ENCODE results near the gene BBX. TPM values are rescaled to one million over a fixed set of nuclear protein-coding genes. Genes with fewer than 3 reads are reported as not detected.

BBX gene
- total RNA-seq, 1 experiment from 2014 or later = 45.0 TPM

- ChIA-PET POLR2A (no interaction called here), CTCF (no interaction called here)
- TF ChIP-seq PRRX2 (CRISPR knock-in tag; IDR thresholded peaks at IDR 0.05) (no peak), GTF2I (CRISPR knock-in tag; conservative IDR thresholded peaks at IDR 0.05) (no peak), ZNF416 (CRISPR knock-in tag; IDR thresholded peaks at IDR 0.05) (no peak), ZSCAN18 (CRISPR knock-in tag; IDR thresholded peaks at IDR 0.05) (no peak), NFYB (CRISPR knock-in tag; conservative IDR thresholded peaks at IDR 0.05; ENCODE audit: low read depth) (no peak), SP1 (CRISPR knock-in tag; conservative IDR thresholded peaks at IDR 0.05) (no peak), ZNF512 (CRISPR knock-in tag; IDR thresholded peaks at IDR 0.05; ENCODE audit: borderline replicate concordance) (no peak), ZNF425 (CRISPR knock-in tag; conservative IDR thresholded peaks at IDR 0.05) (no peak), CREB1 (CRISPR knock-in tag; IDR thresholded peaks at IDR 0.05) (no peak), TEAD4 (CRISPR knock-in tag; IDR thresholded peaks at IDR 0.05) (no peak), CDX4 (CRISPR knock-in tag; IDR thresholded peaks at IDR 0.05; ENCODE audit: borderline replicate concordance) (no peak), AFF4 (CRISPR knock-in tag; IDR thresholded peaks at IDR 0.05; ENCODE audit: borderline replicate concordance) (no peak), NR2C2 (CRISPR knock-in tag; IDR thresholded peaks at IDR 0.05) (no peak)
- H3K27ac Mint-ChIP-seq = peak overlapping the region; percentile 25; the same call in 1 of the 2 replicates
- no peaks in the 10 kb centered on the region for H3K9me3 Mint-ChIP-seq
- ATAC-seq (no peak), DNase-seq (ENCODE audit: low spot score) (no peak)
- no peaks in the 10 kb centered on the region for H3K27me3 Mint-ChIP-seq (ENCODE audit: low read depth)
- H3K4me3 Mint-ChIP-seq = no peak overlapping the region
- H3K36me3 Mint-ChIP-seq = no peaks in the 10 kb centered on the region; the same call in 1 of the 2 replicates
- H3K4me1 Mint-ChIP-seq = peaks cover 39% of the 10 kb centered on the region
Observed at GRCh38 chr3:107581230-107581629, 58.5 kb downstream of the BBX start.

- Mint-ChIP-seq H3K27me3 (ENCODE audit: low read depth) (no peaks in the 10 kb centered on the region), H3K27ac (no peak overlapping the region), H3K9me3 (no peaks in the 10 kb centered on the region), H3K4me3 (no peak overlapping the region), H3K4me1 (peaks cover 13% of the 10 kb centered on the region), H3K36me3 (no peaks in the 10 kb centered on the region; the same call in 1 of the 2 replicates)
- ATAC-seq (no peak), DNase-seq (ENCODE audit: low spot score) (no peak)
- POLR2A ChIA-PET = no interaction called here
- CTCF ChIA-PET = no interaction called here
- TF ChIP-seq RELA (CRISPR knock-in tag; IDR thresholded peaks at IDR 0.05; ENCODE audit: borderline replicate concordance) = no peak
- TF ChIP-seq JAZF1 (CRISPR knock-in tag; IDR thresholded peaks at IDR 0.05) = no peak
- no peak for TF ChIP-seq MLX (CRISPR knock-in tag; IDR thresholded peaks at IDR 0.05)
- no peak for TF ChIP-seq ZNF232 (CRISPR knock-in tag; IDR thresholded peaks at IDR 0.05)
- no peak for TF ChIP-seq FOXP4 (CRISPR knock-in tag; IDR thresholded peaks at IDR 0.05)
- TF ChIP-seq ETV6 (CRISPR knock-in tag; IDR thresholded peaks at IDR 0.05) = no peak
- TF ChIP-seq NFATC4 (CRISPR knock-in tag; IDR thresholded peaks at IDR 0.05) = no peak
- no peak for TF ChIP-seq ZBTB43 (CRISPR knock-in tag; IDR thresholded peaks at IDR 0.05)
- TF ChIP-seq NR3C1 (CRISPR knock-in tag; conservative IDR thresholded peaks at IDR 0.05; ENCODE audit: low read depth) = no peak
Observed at GRCh38 chr3:107588217-107588616, 65.5 kb downstream of the BBX start.

Measured in WTC11 (cell line).